Activated CD4-positive, alpha-beta T cell treated with anti-CD3 and anti-CD28 coated beads, Interleukin-2, amount 10 ng/mL, durations not matched to agents 7 days and 5 days (primary cell): ENCODE measurements around the gene IL12RB1. TPM values are rescaled to one million over a fixed set of nuclear protein-coding genes. Genes with fewer than 3 reads are reported as not detected.
A peak's percentile ranks its signal among the peaks of the same experiment; 100 is the strongest.

Experiments
- CTCF ChIA-PET: fragments of 350-600 bp; sonication (Branson Sonifier 250); formaldehyde crosslinking; loops from one replicate; lab custom pipeline; 2021; ENCODE audit warnings: antibody characterized with exemption; lab: Charles Lee
- POLR2A ChIA-PET: fragments of 350-600 bp; sonication (Branson Sonifier 250); formaldehyde crosslinking; loops from one replicate; lab custom pipeline; 2021; ENCODE audit warnings: antibody characterized with exemption; lab: Charles Lee
- DNase-seq: peaks from one replicate; pipeline ENCODE4 v3.0.0-alpha.2; 2020
- H3K27ac Mint-ChIP-seq: one replicate; pipeline ENCODE4 v1.8.0; 2021; ENCODE audit warnings: mild to moderate bottlenecking, moderate library complexity, mixed read lengths
- H3K27me3 Mint-ChIP-seq: one replicate; pipeline ENCODE4 v1.8.0; 2021; ENCODE audit warnings: mixed read lengths
- H3K36me3 Mint-ChIP-seq: one replicate; pipeline ENCODE4 v1.8.0; 2021; ENCODE audit warnings: low read depth, mixed read lengths
- H3K4me1 Mint-ChIP-seq: one replicate; pipeline ENCODE4 v1.8.0; 2021; ENCODE audit warnings: mixed read lengths
- H3K4me3 Mint-ChIP-seq: one replicate; pipeline ENCODE4 v1.8.0; 2021; ENCODE audit warnings: mild to moderate bottlenecking, moderate library complexity, mixed read lengths
- H3K9me3 Mint-ChIP-seq: one replicate; pipeline ENCODE4 v1.8.0; 2021; ENCODE audit warnings: mixed read lengths
- total RNA-seq, 2 experiments: library from RNA; stranded (reverse); gene quantifications; one replicate each; pipeline ENCODE4 v1.2.3, GENCODE V29; 2021

IL12RB1 gene
- total RNA-seq, 2 experiments from 2014 or later, result 81.8 to 86.8 TPM

DNA sequence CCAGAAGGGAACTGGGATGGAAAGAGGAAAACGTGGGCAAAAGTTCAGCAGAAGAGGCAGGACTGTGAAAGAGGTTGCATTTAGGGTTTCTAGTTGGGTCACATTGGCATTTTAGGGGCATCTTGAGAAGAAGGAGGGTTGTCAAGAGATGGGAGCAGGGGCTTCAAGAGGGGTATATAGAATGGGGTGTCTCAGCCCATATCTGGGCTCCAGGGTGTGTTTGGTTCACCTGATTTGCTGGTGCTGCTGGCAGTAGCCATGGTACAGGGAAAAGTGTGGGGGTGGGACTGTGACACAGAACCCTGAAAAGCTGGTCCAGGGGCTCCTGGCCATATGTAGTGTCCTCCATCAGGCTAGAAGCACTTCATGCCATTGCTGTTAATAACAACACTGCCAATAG, 33.4 kb upstream of the IL12RB1 start:
- no peak for DNase-seq
- peak overlapping the region; percentile 81 for H3K4me3 Mint-ChIP-seq
- peak overlapping the region; percentile 90 for H3K27ac Mint-ChIP-seq
- POLR2A ChIA-PET, result no interaction called here
- H3K27me3 Mint-ChIP-seq, result no peaks in the 10 kb centered on the region
- no peaks in the 10 kb centered on the region for H3K9me3 Mint-ChIP-seq
- H3K36me3 Mint-ChIP-seq, result peaks cover 38% of the 10 kb centered on the region
- CTCF ChIA-PET, result interaction anchor here (0.6 to 2.2 kb wide), 5 partner anchors 8 to 694 kb away, joined by 3 to 6 read pairs (median 4); partner anchors contain the start of gene PIK3R2
- peaks cover 33% of the 10 kb centered on the region for H3K4me1 Mint-ChIP-seq

DNA sequence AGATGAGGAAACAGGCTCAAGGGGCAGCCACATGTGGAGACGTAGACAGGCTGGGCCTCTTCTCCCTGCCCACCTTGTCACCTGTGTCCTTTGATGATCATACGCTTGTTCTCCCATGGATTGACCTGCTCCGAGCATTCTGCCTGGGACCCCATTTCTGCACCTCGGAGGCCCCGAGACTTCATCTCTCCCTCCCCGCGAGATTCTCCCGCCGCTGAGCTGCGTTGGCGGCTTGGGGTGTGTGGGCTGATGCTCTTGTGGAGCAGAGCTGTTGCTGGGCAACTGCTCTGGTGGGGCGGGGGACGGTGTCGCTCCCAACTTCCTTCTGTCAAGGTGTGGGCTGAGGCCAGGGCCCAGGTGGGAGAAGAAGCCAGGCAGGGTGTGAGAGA, 33.0 kb upstream of the IL12RB1 start:
- ChIA-PET CTCF (interaction anchor here (1.1 to 2.2 kb wide), 5 partner anchors 8 to 32 kb away, joined by 3 to 6 read pairs (median 4); partner anchors contain the start of gene PIK3R2), POLR2A (no interaction called here)
- H3K27ac Mint-ChIP-seq, result peak overlapping the region; percentile 90
- peaks cover 33% of the 10 kb centered on the region for H3K4me1 Mint-ChIP-seq
- H3K27me3 Mint-ChIP-seq, result no peaks in the 10 kb centered on the region
- peaks cover 35% of the 10 kb centered on the region for H3K36me3 Mint-ChIP-seq
- H3K9me3 Mint-ChIP-seq, result no peaks in the 10 kb centered on the region
- H3K4me3 Mint-ChIP-seq, result peak overlapping the region; percentile 81
- peak; percentile 69 for DNase-seq

DNA sequence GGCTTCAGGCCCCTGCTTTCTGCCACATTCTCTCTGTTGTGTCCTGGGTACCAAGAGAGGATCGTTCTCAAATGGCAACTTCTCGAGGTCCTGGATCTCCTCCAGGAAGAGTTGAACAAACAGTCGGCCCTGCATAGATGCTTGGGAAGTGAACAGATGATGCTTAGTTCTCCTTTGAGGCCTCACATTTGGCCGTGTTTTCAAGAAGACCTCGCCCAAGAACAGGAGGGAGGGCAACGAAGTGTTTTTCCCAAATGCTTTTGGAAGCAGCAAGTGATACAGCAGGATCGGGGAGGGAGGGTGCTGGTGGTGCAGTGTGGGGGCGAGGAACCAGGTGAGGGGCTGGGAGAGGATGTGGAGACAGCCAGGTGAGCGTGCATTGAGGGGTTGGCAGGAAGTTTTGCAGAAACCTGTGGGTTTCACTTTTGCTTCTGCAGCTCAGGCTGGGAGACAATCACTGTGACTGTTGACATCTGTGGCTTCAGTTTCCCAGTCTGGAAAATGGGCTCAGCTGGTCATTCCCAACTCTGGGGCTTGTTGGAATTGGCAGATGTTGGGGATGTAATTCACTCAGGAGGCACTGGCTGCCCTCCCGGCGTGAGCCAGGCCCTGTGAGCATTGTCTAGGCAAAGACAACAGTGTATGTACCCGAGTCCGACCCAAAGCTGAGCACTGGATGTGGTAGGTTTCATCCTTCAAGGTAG, 32.4 kb upstream of the IL12RB1 start:
- no peaks in the 10 kb centered on the region for H3K9me3 Mint-ChIP-seq
- H3K36me3 Mint-ChIP-seq, result peaks cover 30% of the 10 kb centered on the region
- ChIA-PET POLR2A (no interaction called here), CTCF (interaction anchor here (1.1 to 2.2 kb wide), 7 partner anchors 9 to 33 kb away, joined by 3 to 6 read pairs (median 4); partner anchors contain the start of gene PIK3R2)
- H3K27ac Mint-ChIP-seq, result peak overlapping the region; percentile 90
- no peaks in the 10 kb centered on the region for H3K27me3 Mint-ChIP-seq
- peak overlapping the region; percentile 81 for H3K4me3 Mint-ChIP-seq
- peak; percentile 73 for DNase-seq
- H3K4me1 Mint-ChIP-seq, result peaks cover 33% of the 10 kb centered on the region

DNA sequence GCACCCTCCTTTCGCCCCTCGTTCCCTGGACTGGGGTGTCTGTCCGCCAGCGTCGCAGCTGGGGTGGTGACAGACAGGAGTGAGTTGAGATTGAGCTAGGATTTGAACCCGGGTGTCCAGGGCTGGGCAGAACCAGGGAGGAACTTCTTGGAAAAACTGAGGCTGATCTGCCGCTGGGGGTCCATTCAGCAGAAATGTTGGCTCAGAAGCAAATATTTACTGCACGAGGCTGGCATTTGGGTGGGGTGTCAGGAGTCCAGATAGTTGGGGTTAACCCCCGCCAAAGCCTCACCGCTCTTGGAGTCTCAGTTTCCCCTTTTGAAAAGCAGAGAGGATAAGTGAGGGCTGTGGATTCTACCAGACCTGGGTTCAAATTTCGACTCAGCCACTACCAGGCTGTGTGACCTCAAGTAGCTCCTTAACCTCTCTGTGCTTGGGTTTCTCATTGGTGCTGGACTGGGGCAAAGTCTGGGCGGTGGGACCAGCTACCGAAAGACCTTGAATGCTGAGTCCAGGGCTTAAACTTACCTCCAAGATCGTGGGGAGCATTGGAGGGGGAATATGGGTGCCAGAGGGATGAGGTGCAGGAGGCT, 31.8 kb upstream of the IL12RB1 start:
- POLR2A ChIA-PET, result no interaction called here

DNA sequence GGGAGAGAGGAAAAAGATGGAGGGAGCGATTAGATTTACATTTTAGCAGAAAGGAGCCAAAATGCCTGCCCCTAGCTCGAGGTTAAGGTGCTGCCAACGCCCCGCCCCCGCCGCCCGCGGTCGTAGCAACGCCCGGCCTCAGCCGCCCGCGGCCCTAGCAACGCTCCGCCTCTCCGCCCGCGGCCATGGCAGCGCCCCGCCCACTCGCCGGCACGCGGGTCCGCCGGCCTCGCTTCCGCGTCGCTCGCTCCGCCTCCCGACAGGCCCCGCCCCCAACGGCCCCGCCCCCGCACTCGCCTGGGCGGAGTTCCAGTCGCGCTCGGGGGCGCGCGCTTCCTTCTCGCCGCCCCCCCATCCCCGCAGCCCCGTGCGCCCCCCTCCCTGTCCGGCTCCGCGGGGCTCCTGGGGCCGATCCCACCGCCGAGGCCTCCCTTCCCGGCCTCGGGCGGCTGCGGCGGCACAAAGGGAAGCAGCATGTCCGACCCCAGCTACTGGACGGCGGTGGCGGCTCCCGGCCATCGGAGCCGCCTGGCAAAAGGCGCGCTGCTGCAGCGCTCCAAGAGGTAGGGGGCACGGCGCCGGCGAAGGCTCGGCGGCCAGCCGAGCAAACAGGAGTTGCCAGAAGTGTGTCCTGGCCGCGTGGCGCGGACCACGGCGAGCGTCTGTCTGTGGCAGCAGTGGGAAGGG, 31.1 kb upstream of the IL12RB1 start:
- Mint-ChIP-seq H3K4me3 (peak overlapping the region; percentile 81), H3K4me1 (peaks cover 34% of the 10 kb centered on the region), H3K27me3 (no peaks in the 10 kb centered on the region), H3K9me3 (no peaks in the 10 kb centered on the region), H3K27ac (peak overlapping the region; percentile 90), H3K36me3 (peaks cover 20% of the 10 kb centered on the region)
- peak; percentile 92 for DNase-seq
- POLR2A ChIA-PET, result no interaction called here
- CTCF ChIA-PET, result interaction anchor here (0.9 to 1.8 kb wide), 6 partner anchors 11 to 162 kb away, joined by 3 to 5 read pairs (median 4); no protein-coding TSS in a partner anchor

More for the DNA sequence above, 31.8 kb upstream of the IL12RB1 start:
- peaks cover 25% of the 10 kb centered on the region for H3K36me3 Mint-ChIP-seq
- peaks cover 33% of the 10 kb centered on the region for H3K4me1 Mint-ChIP-seq
- H3K4me3 Mint-ChIP-seq, result peak overlapping the region; percentile 81
- CTCF ChIA-PET, result interaction anchor here (0.9 to 2.2 kb wide), 9 partner anchors 9 to 95 kb away, joined by 3 to 6 read pairs (median 4); partner anchors contain the start of gene PIK3R2
- no peak for DNase-seq
- H3K9me3 Mint-ChIP-seq, result no peaks in the 10 kb centered on the region
- peak overlapping the region; percentile 90 for H3K27ac Mint-ChIP-seq
- no peaks in the 10 kb centered on the region for H3K27me3 Mint-ChIP-seq

DNA sequence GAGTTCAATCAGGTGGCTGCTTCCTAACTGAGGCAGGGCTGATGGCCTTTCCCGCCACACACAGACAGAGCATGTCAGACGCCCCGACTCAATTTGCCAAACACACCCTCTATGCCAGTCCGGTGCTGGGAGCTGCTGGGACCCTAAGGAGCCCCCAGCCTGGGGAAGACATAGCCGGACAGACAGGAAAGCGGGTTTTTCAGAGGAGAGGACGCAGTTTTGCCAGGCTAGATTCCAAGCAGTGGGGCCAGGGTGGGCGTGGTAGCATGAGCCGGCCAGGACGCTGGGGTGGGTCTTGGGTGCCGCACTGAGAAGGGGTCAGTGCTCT, 30.6 kb upstream of the IL12RB1 start:
- peaks cover 38% of the 10 kb centered on the region for H3K4me1 Mint-ChIP-seq
- ChIA-PET POLR2A (no interaction called here), CTCF (interaction anchor here (0.9 to 1.8 kb wide), 6 partner anchors 10 to 163 kb away, joined by 3 to 5 read pairs (median 3); no protein-coding TSS in a partner anchor)
- H3K4me3 Mint-ChIP-seq, result peak overlapping the region; percentile 81
- DNase-seq, result no peak
- H3K27me3 Mint-ChIP-seq, result no peaks in the 10 kb centered on the region
- H3K36me3 Mint-ChIP-seq, result peaks cover 15% of the 10 kb centered on the region
- H3K9me3 Mint-ChIP-seq, result no peaks in the 10 kb centered on the region
- no peak overlapping the region for H3K27ac Mint-ChIP-seq

DNA sequence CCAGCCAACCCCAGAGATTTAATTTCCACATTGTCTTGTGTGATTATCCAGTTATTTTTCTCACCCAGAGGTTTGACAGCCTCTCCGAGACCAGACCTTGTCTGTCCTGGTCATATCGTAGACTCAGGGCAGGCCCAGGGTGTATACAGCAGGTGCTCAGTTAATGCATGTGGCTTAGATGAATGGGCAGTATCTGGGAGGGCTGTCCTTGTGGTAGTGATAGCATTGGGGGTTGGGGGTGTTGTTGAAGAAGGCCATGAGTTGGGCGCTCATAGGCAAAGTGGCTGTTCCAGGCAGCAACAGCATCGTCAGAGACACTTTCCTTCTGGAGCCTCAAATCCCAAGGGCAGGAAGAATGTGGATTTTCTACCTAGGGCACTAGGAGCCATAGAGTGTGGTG, 27.7 kb upstream of the IL12RB1 start:
- Mint-ChIP-seq H3K9me3 (no peaks in the 10 kb centered on the region), H3K27ac (peak overlapping the region; percentile 1), H3K36me3 (peaks cover 3% of the 10 kb centered on the region), H3K4me3 (no peak overlapping the region), H3K4me1 (peaks cover 26% of the 10 kb centered on the region), H3K27me3 (no peaks in the 10 kb centered on the region)
- DNase-seq, result no peak
- ChIA-PET CTCF (interaction anchor here (0.7 to 1.7 kb wide), 2 partner anchors 54 to 77 kb away, joined by 3 to 13 read pairs; no protein-coding TSS in a partner anchor), POLR2A (no interaction called here)

DNA sequence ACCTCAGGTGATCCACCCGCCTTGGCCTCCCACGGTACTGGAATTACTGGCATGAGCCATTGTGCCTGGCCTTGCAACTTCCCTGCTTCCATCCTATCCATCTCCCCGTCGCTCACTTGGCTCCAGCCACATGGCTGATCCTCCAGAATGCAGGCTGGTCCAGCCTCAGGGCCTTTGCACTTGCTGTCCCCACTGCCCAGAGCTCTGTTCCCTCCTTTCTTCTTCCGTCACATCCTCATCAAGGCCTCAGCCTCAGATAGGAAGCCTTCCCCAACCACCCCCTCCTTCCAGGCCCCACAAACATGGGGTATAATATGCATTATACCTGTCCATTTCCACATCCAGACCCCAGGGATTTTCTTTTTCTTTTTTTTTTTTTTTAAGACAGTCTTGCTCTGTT, 27.1 kb upstream of the IL12RB1 start:
- no peaks in the 10 kb centered on the region for H3K9me3 Mint-ChIP-seq
- H3K36me3 Mint-ChIP-seq, result peaks cover 3% of the 10 kb centered on the region
- peaks cover 25% of the 10 kb centered on the region for H3K4me1 Mint-ChIP-seq
- no peaks in the 10 kb centered on the region for H3K27me3 Mint-ChIP-seq
- POLR2A ChIA-PET, result no interaction called here
- CTCF ChIA-PET, result interaction anchor here (0.7 to 1.7 kb wide), 9 partner anchors 11 to 137 kb away, joined by 3 to 13 read pairs (median 4); partner anchors contain the start of genes IFI30, IL12RB1 and MAST3
- no peak for DNase-seq
- no peak overlapping the region for H3K4me3 Mint-ChIP-seq
- H3K27ac Mint-ChIP-seq, result peak overlapping the region; percentile 76

DNA sequence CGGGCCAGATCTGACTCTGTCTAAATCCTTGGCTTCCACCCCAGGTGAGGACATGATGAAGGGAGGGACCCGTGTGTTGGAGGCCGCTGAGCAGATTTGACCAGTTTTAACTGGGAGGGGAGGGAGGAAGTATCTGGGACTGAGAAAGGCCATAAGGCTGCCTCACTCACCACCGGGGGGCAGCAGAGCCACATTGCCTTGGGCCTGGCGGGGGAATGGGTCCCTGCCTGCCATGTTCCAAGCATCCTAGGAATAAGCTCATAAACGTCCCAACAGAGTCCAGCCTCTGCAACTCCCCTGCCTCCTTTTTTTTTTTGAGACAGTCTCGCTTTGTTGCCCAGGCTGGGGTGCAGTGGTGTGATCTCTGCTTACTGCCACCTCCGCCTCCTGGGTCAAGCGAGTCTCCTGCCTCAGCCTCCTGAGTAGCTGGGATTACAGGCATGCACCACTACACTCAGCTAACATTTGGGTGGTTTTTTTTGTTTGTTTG, 26.3 kb upstream of the IL12RB1 start:
- Mint-ChIP-seq H3K4me1 (peaks cover 25% of the 10 kb centered on the region), H3K36me3 (peaks cover 3% of the 10 kb centered on the region), H3K27me3 (no peaks in the 10 kb centered on the region), H3K4me3 (no peak overlapping the region), H3K9me3 (no peaks in the 10 kb centered on the region), H3K27ac (no peak overlapping the region)
- ChIA-PET POLR2A (no interaction called here), CTCF (interaction anchor here (0.7 to 1.7 kb wide), 10 partner anchors 10 to 254 kb away, joined by 3 to 13 read pairs (median 4); partner anchors contain the start of genes IFI30, IL12RB1 and MAST3)
- DNase-seq, result peak; percentile 84

DNA sequence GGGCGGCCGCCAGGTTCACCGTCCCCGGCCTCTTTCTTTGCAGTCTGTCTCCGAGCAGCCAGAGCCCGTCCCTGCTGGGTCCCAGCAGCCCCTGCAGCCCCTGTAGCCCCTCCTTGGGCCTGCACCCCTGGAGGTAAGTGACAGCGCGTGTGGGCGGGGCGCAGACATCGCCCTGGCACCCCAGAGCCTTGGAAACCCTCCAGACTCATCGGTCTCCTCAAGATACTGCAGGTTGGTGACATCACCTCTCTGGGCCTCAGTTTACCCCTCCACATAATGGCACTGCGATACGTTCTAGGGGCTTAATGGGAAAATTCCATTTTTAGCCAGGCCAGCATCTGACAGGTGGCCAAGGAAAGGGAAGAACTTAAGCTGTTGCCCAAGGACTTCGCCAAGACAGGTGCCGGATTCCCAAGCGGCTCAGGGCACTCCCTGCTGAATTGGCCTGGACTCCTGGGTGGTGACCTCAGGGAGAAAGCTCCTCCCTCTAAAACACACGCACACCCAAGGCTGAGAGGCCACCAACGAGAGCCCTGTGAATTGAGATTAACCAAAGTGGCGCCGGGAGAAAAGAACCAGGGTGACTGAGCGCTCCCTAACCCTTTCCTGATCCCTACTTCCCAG, 24.0 kb upstream of the IL12RB1 start:
- H3K4me3 Mint-ChIP-seq, result peak overlapping the region; percentile 65
- H3K27ac Mint-ChIP-seq, result no peak overlapping the region
- H3K4me1 Mint-ChIP-seq, result peaks cover 17% of the 10 kb centered on the region
- H3K9me3 Mint-ChIP-seq, result no peaks in the 10 kb centered on the region
- no peaks in the 10 kb centered on the region for H3K27me3 Mint-ChIP-seq
- peaks cover 3% of the 10 kb centered on the region for H3K36me3 Mint-ChIP-seq
- ChIA-PET CTCF (interaction anchor here (0.5 to 3.0 kb wide), 10 partner anchors 12 to 178 kb away, joined by 3 to 10 read pairs (median 4); partner anchors contain the start of genes CCDC124 and IFI30), POLR2A (no interaction called here)
- DNase-seq, result no peak

DNA sequence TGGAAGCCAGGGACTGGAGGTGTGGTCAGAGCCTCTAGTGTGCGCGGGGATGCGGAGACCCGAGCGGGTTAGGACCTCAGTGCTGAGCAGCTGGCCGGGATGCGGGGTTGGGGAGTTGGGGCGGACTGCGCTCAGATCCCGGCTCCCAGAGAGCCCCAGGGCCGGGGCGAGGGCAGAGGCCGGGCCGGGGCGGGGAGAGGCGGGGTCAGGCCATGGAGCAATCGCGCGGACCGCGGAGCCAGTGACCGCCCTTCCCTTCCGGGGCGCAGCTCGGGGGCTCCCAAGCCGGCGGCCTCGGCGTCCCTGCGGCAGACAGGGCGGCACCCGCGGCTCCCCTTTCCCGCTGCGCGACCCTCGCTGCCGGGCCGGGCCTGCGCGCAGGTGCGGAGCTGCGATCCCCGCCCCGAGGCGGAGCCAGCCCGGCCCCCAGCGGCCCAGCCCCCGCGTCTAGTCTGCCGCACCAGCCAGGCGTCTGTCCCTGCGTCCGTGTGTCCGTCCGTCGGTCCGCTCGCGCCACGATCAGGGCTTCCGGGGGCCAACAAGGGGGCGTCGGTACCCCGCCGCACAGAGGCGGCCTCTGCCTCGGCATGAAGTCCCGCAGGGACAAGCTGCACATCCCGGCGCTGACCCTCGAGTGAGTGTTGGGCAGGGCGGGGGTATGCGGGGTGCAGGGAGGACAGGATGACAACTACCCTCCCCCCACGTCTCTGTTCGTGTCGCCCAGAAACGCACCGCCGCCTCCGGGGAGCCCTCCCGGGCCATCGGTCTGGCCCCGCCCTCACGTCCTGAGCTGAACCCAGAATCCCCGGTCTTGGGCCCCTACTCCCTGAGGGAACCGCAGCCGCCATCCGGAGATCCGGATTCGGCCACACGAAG, 23.2 kb upstream of the IL12RB1 start:
- peak; percentile 46 for DNase-seq
- Mint-ChIP-seq H3K27me3 (no peaks in the 10 kb centered on the region), H3K36me3 (peaks cover 3% of the 10 kb centered on the region), H3K9me3 (no peaks in the 10 kb centered on the region), H3K4me1 (peaks cover 17% of the 10 kb centered on the region), H3K4me3 (peak overlapping the region; percentile 71), H3K27ac (peak overlapping the region; percentile 52)
- ChIA-PET CTCF (interaction anchor here (0.7 to 3.0 kb wide), 11 partner anchors 12 to 178 kb away, joined by 3 to 10 read pairs (median 4); partner anchors contain the start of genes CCDC124, IFI30, IL12RB1 and MAST3), POLR2A (no interaction called here)
